ENCODE data around the gene GRWD1.

The GRWD1 gene

GRCh38 chr19:48455908-48456562 is 10.3 kb downstream of the GRWD1 start:
- no peak for DNase-seq (ENCODE audit: low read depth)
- H3K4me3 ChIP-seq (ENCODE audit: low read length): no peak overlapping the region
- TF ChIP-seq, protein P1, sequence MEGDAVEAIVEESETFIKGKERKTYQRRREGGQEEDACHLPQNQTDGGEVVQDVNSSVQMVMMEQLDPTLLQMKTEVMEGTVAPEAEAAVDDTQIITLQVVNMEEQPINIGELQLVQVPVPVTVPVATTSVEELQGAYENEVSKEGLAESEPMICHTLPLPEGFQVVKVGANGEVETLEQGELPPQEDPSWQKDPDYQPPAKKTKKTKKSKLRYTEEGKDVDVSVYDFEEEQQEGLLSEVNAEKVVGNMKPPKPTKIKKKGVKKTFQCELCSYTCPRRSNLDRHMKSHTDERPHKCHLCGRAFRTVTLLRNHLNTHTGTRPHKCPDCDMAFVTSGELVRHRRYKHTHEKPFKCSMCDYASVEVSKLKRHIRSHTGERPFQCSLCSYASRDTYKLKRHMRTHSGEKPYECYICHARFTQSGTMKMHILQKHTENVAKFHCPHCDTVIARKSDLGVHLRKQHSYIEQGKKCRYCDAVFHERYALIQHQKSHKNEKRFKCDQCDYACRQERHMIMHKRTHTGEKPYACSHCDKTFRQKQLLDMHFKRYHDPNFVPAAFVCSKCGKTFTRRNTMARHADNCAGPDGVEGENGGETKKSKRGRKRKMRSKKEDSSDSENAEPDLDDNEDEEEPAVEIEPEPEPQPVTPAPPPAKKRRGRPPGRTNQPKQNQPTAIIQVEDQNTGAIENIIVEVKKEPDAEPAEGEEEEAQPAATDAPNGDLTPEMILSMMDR (IDR thresholded peaks at IDR 0.05; ENCODE audit: insufficient read depth, low read depth, low read length, missing control alignments): no peak

DNA sequence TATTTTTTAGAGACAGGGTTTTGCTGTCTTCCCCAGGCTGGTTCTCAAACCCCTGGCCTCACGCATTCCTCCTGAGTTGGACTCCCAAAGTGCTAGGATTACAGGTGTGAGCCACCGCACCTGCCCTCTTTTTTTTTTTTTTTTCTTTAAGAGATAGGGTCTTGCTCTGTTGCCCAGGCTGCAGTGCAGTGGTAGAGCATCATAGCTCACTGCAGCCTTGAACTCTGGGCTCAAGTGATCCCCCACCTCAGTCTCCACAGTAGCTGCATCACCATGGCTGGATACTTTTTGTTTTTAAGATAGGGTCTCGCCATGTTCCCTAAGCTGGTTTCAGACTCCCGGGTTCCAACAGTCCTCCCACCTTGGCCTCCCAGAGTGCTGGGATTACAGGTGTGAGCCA is 11.1 kb downstream of the GRWD1 start:
- DNase-seq (ENCODE audit: low read depth): no peak
- TF ChIP-seq, protein P1 (IDR thresholded peaks at IDR 0.05; ENCODE audit: insufficient read depth, low read depth, low read length, missing control alignments): no peak

DNA sequence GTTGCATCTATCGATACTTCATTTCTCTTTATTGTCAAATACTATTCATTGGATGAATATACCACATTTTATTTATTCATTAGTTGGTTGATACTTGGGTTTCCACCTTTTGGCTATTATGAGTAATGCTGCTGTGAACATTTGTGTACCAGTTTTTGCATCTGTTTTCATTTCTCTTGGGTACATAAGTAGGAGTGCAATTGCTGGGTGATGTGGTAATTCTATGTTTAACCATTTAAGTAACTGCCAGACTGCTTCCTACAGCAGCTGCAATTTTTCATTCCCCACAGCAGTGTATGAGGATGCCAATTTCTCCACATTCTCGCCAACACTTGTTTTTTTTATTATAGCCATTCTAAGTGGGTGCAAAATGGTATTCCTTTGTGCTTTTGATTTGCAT is 12.2 kb downstream of the GRWD1 start:
- TF ChIP-seq, protein P1 (IDR thresholded peaks at IDR 0.05; ENCODE audit: insufficient read depth, low read depth, low read length, missing control alignments): no peak
- H3K4me3 ChIP-seq (ENCODE audit: low read length): no peak overlapping the region
- DNase-seq (ENCODE audit: low read depth): no peak

More for the DNA sequence above, 11.1 kb downstream of the GRWD1 start:
- no peak overlapping the region for H3K4me3 ChIP-seq (ENCODE audit: low read length)

GRCh38 chr19:48461651-48461981 is 15.8 kb downstream of the GRWD1 start:
- TF ChIP-seq, protein P1 (IDR thresholded peaks at IDR 0.05; ENCODE audit: insufficient read depth, low read depth, low read length, missing control alignments): no peak

DNA sequence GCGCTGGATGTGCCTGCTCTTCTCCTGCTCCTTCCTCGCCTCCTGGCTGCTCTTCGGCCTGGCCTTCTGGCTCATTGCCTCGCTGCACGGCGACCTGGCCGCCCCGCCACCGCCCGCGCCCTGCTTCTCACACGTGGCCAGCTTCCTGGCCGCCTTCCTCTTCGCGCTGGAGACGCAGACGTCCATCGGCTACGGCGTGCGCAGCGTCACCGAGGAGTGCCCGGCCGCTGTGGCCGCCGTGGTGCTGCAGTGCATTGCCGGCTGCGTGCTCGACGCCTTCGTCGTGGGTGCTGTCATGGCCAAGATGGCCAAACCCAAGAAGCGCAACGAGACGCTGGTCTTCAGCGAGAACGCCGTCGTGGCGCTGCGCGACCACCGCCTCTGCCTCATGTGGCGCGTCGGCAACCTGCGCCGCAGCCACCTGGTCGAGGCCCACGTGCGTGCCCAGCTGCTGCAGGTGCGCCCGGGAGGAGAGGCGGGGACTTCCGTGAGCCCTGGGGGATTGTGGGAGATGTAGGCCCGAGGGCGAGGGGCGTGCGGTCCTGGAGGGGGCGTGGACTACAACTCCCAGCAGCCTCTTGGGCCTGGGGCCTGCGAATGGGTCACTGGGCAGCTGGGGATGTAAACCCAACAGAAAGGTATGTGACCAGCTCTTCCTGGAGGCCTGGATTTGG is 16.3 kb downstream of the GRWD1 start:
- H3K4me3 ChIP-seq (ENCODE audit: low read length): no peak overlapping the region
- TF ChIP-seq, protein P1 (IDR thresholded peaks at IDR 0.05; ENCODE audit: insufficient read depth, low read depth, low read length, missing control alignments): no peak
- DNase-seq (ENCODE audit: low read depth): no peak

More at GRCh38 chr19:48461651-48461981, 15.8 kb downstream of the GRWD1 start:
- no peak overlapping the region for H3K4me3 ChIP-seq (ENCODE audit: low read length)
- no peak for DNase-seq (ENCODE audit: low read depth)

DNA sequence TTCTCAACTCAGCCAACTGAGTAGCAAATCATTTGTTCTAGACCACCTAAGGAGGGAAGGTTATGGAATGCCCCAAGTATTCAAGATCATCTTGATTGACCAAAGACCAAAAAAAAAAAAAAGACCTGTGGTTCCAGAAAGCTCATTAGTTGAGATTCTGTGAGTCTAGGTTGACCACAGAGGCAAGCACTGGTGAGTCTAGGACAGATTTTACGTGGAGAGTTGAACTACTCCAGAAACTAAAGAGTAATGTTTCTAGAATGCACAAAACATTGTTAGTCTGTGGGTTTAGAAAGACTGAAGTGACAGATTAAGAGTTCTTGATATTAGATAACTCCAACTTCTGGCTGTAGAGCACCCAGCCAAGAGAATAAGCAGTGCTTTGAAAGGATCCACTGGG is 19.4 kb downstream of the GRWD1 start:
- H3K4me3 ChIP-seq (ENCODE audit: low read length): no peak overlapping the region
- TF ChIP-seq, protein P1 (IDR thresholded peaks at IDR 0.05; ENCODE audit: insufficient read depth, low read depth, low read length, missing control alignments): no peak
- DNase-seq (ENCODE audit: low read depth): no peak

Measured in epithelial cell of esophagus (primary cell).